ENCODE results near the gene RPS4Y2.

DNA sequence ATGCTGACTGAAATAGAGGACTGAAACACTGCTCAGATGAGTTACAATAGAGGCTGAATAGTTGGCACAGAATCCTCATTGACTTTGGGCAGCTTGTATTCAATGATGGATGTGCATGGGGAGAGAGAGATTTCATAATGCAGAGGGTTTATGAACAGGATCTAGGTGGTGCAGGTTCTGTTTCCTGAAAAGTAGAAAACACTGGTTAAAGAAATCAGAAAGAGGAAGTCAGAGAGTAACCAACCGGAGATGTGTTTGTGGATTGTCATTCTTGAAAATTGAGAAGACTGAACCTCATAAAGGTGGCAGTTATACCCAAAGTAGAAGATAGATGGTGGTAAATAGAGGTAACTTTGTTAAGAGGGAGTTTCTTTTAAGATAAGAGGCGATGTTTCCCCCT lies 8.0 kb downstream of the RPS4Y2 start:
- TF ChIP-seq POLR2A (IDR thresholded peaks at IDR 0.05; ENCODE audit: low read depth, low read length) (no peak), TAF1 (IDR thresholded peaks at IDR 0.05; ENCODE audit: borderline replicate concordance, low read depth, low read length) (no peak), POLR2AphosphoS5 (IDR thresholded peaks at IDR 0.05; ENCODE audit: low read depth, low read length) (no peak)

Data from GM12892 (cell line).